Neural cell (in vitro differentiated cells): ENCODE data around the gene SPRED1. TPM values are rescaled to one million over a fixed set of nuclear protein-coding genes. Genes with fewer than 3 reads are reported as not detected.
"Not testable (repeated sequence)": the region's sequence is repeated elsewhere in the genome, so short reads cannot be mapped to it uniquely, and the experiment has no call there.

Source experiments
- H2AFZ ChIP-seq: fragments of 200-600, 300-800 bp; sonication (generic), shearing (Covaris generic); 2 replicates; pipeline ENCODE4 v1.6.0; 2014; ENCODE audit warnings: low read depth, mild to moderate bottlenecking, antibody characterized with exemption, low read length, moderate library complexity
- H3F3A ChIP-seq: fragments of 200-600 bp; shearing (Covaris generic); 2 replicates; pipeline ENCODE4 v1.6.1; 2016; ENCODE audit warnings: mild to moderate bottlenecking, moderate library complexity, mixed read lengths, antibody characterized with exemption, low read length; ENCODE audit not compliant: insufficient read depth, poor library complexity, severe bottlenecking
- H3K27ac ChIP-seq: fragments of 200-600, 300-800 bp; sonication (generic), shearing (Covaris generic); 2 replicates; pipeline ENCODE4 v1.5.1; 2014; ENCODE audit warnings: mild to moderate bottlenecking, low read length, moderate library complexity
- H3K27me3 ChIP-seq: fragments of 300-800, 200-600 bp; sonication (generic), shearing (Covaris generic); 2 replicates; pipeline ENCODE4 v1.6.0; 2014; ENCODE audit warnings: mild to moderate bottlenecking, low read depth, low read length, moderate library complexity; ENCODE audit not compliant: insufficient read depth
- H3K36me3 ChIP-seq: fragments of 300-800, 200-600 bp; sonication (generic), shearing (Covaris generic); 2 replicates; pipeline ENCODE4 v1.5.1; 2014; ENCODE audit warnings: mild to moderate bottlenecking, antibody characterized with exemption, low read length, moderate library complexity; ENCODE audit not compliant: insufficient read depth
- H3K4me2 ChIP-seq: fragments of 300-800, 200-600 bp; sonication (generic), shearing (Covaris generic); 2 replicates; pipeline ENCODE4 v1.6.0; 2014; ENCODE audit warnings: mild to moderate bottlenecking, low read length
- H3K4me3 ChIP-seq: fragments of 300-800, 200-600 bp; sonication (generic), shearing (Covaris generic); 2 replicates; pipeline ENCODE4 v1.5.1; 2014; ENCODE audit warnings: mild to moderate bottlenecking, low read length, moderate library complexity
- H3K79me2 ChIP-seq: fragments of 200-600 bp; shearing (Covaris generic); replicated peaks from 2 replicates; pipeline ENCODE4 v1.6.0; 2014; ENCODE audit warnings: mild to moderate bottlenecking, low read length, moderate library complexity; ENCODE audit not compliant: insufficient read depth
- H3K9ac ChIP-seq: fragments of 300-800, 200-600 bp; sonication (generic), shearing (Covaris generic); 2 replicates; pipeline ENCODE4 v1.6.1; 2016; ENCODE audit warnings: mild to moderate bottlenecking, low read length, mixed read lengths
- H3K9me2 ChIP-seq: fragments of 200-600 bp; shearing (Covaris generic); 2 replicates; pipeline ENCODE4 v1.6.1; 2016; ENCODE audit warnings: mild to moderate bottlenecking, low read length, mixed read lengths; ENCODE audit not compliant: insufficient read depth
- H3K9me3 ChIP-seq: fragments of 200-600, 300-800 bp; sonication (generic), shearing (Covaris generic); 2 replicates; pipeline ENCODE4 v1.6.1; 2016; ENCODE audit warnings: mild to moderate bottlenecking, mixed run types, low read length, moderate library complexity, mixed read lengths
- H4K20me1 ChIP-seq: fragments of 200-600 bp; shearing (Covaris generic); 2 replicates; pipeline ENCODE4 v1.6.1; 2016; ENCODE audit warnings: mild to moderate bottlenecking, mixed run types; ENCODE audit not compliant: insufficient read depth
- CTCF ChIP-seq: fragments of 450-650 bp; IDR thresholded peaks from 2 replicates; pipeline ENCODE4 v1.5.1; 2014; ENCODE audit warnings: antibody characterized with exemption, mild to moderate bottlenecking, moderate library complexity; ENCODE audit not compliant: poor library complexity, severe bottlenecking
- EP300 ChIP-seq: fragments of 450-650 bp; conservative IDR thresholded peaks from 2 replicates; pipeline ENCODE4 v1.6.1; 2014; ENCODE audit warnings: antibody characterized with exemption, mild to moderate bottlenecking, moderate library complexity; ENCODE audit not compliant: poor library complexity, severe bottlenecking
- EZH2 ChIP-seq: fragments of 200-600, 300-800 bp; shearing (Covaris generic), sonication (generic); IDR thresholded peaks from 2 replicates; pipeline ENCODE4 v1.6.1; 2014; ENCODE audit warnings: antibody characterized with exemption, low read length, borderline replicate concordance, mild to moderate bottlenecking; ENCODE audit not compliant: insufficient read depth, poor library complexity, severe bottlenecking
- MXI1 ChIP-seq: fragments of 450-650 bp; conservative IDR thresholded peaks from 2 replicates; pipeline ENCODE4 v1.6.1; 2014; ENCODE audit warnings: antibody characterized with exemption, mild to moderate bottlenecking; ENCODE audit not compliant: poor library complexity, severe bottlenecking
- POLR2AphosphoS5 ChIP-seq: IDR thresholded peaks from 2 replicates; pipeline ENCODE4 v1.6.1; 2012
- RAD21 ChIP-seq: fragments of 450-650 bp; conservative IDR thresholded peaks from 2 replicates; pipeline ENCODE4 v1.6.1; 2014; ENCODE audit warnings: antibody characterized with exemption, mild to moderate bottlenecking, moderate library complexity
- REST ChIP-seq: IDR thresholded peaks from 2 replicates; pipeline ENCODE4 v1.6.1; 2012; ENCODE audit warnings: borderline replicate concordance
- SMC3 ChIP-seq: fragments of 450-650 bp; conservative IDR thresholded peaks from 2 replicates; pipeline ENCODE4 v1.6.1; 2014; ENCODE audit warnings: antibody characterized with exemption, mild to moderate bottlenecking, moderate library complexity; ENCODE audit not compliant: poor library complexity
- TAF1 ChIP-seq: IDR thresholded peaks from 2 replicates; pipeline ENCODE4 v1.6.1; 2012; ENCODE audit warnings: low read depth
- polyA plus RNA-seq: library from polyadenylated mRNA; depleted of rRNA; stranded (reverse); fragments of >200 nt; gene quantifications from 2 replicates; pipeline ENCODE4 v1.2.3, GENCODE V29; 2014

Gene SPRED1
- polyA plus RNA-seq, 1 donor from 2014 or later = 12.0 TPM

- no peaks in the 10 kb centered on the region for H3K79me2 ChIP-seq
- no peak overlapping the region for H3K4me2 ChIP-seq
- H2AFZ ChIP-seq = no peak overlapping the region
- no peak overlapping the region for H3K9ac ChIP-seq
- no peaks in the 10 kb centered on the region for H3K9me2 ChIP-seq
- H3K4me3 ChIP-seq = no peak overlapping the region
- no peaks in the 10 kb centered on the region for H3K27me3 ChIP-seq
- no peaks in the 10 kb centered on the region for H3K36me3 ChIP-seq
- TF ChIP-seq TAF1 (no peak), SMC3 (no peak), MXI1 (no peak), RAD21 (no peak), CTCF (no peak), REST (no peak), EZH2 (no peak), POLR2AphosphoS5 (no peak), EP300 (no peak)
- no peaks in the 10 kb centered on the region for H4K20me1 ChIP-seq
- no peaks in the 10 kb centered on the region for H3K9me3 ChIP-seq
- H3K27ac ChIP-seq = no peak overlapping the region
- H3F3A ChIP-seq = no peaks in the 10 kb centered on the region
These were observed 21.2 kb upstream of the SPRED1 start for GRCh38 chr15:38231436-38231835.

GRCh38 chr15:38237021-38237420 is 15.6 kb upstream of the SPRED1 start:
- H2AFZ ChIP-seq, H3K79me2 ChIP-seq, H3K4me2 ChIP-seq, H3K27ac ChIP-seq, H4K20me1 ChIP-seq, H3K9ac ChIP-seq, H3K4me3 ChIP-seq, H3K36me3 ChIP-seq, H3F3A ChIP-seq, H3K9me2 ChIP-seq, H3K9me3 ChIP-seq, H3K27me3 ChIP-seq: not testable (repeated sequence)

- Histone ChIP-seq H3K79me2 (no peaks in the 10 kb centered on the region), H3K36me3 (no peaks in the 10 kb centered on the region), H3K4me3 (no peak overlapping the region), H3K27me3 (no peaks in the 10 kb centered on the region), H3K4me2 (no peak overlapping the region), H3F3A (no peaks in the 10 kb centered on the region), H3K27ac (no peak overlapping the region), H3K9me2 (no peaks in the 10 kb centered on the region), H3K9me3 (no peaks in the 10 kb centered on the region), H2AFZ (no peak overlapping the region), H4K20me1 (no peaks in the 10 kb centered on the region), H3K9ac (no peak overlapping the region)
- no peak for TF ChIP-seq POLR2AphosphoS5
- TF ChIP-seq TAF1 = no peak
- no peak for TF ChIP-seq RAD21
- TF ChIP-seq MXI1 = no peak
- no peak for TF ChIP-seq REST
These were observed 14.3 kb upstream of the SPRED1 start for GRCh38 chr15:38238311-38238710.
